HG03060 (cell line): ENCODE measurements around the gene SLX9.
"Not testable (repeated sequence)": the region's sequence is repeated elsewhere in the genome, so short reads cannot be mapped to it uniquely, and the experiment has no call there.

Source experiments
- ATAC-seq: cut with Tn5 transposase; IDR thresholded peaks from one replicate; pipeline ENCODE4 v1.9.1; 2021; ENCODE audit warnings: low read depth, moderate number of reproducible peaks; ENCODE audit not compliant: unreplicated experiment

Gene SLX9

GRCh38 chr21:44901391-44902074, 38.3 kb upstream of the SLX9 start:
- no peak for ATAC-seq

- no peak for ATAC-seq
Observed at GRCh38 chr21:44902268-44903049, 37.4 kb upstream of the SLX9 start.

GRCh38 chr21:44903050-44903685, 36.7 kb upstream of the SLX9 start:
- no peak for ATAC-seq

- ATAC-seq, result no peak
Observed at GRCh38 chr21:44903689-44904088, 36.1 kb upstream of the SLX9 start.

- ATAC-seq, result no peak
Observed at GRCh38 chr21:44904141-44904923, 35.5 kb upstream of the SLX9 start.

GRCh38 chr21:44905016-44905727, 34.7 kb upstream of the SLX9 start:
- ATAC-seq, result no peak

- ATAC-seq, result no peak
Observed at GRCh38 chr21:44905728-44906090, 34.1 kb upstream of the SLX9 start.

GRCh38 chr21:44907225-44907965, 32.4 kb upstream of the SLX9 start:
- no peak for ATAC-seq

- no peak for ATAC-seq
Observed at GRCh38 chr21:44907966-44908895, 31.6 kb upstream of the SLX9 start.

GRCh38 chr21:44908908-44909307, 30.9 kb upstream of the SLX9 start:
- ATAC-seq, result no peak

- no peak for ATAC-seq
Observed at GRCh38 chr21:44909719-44910118, 30.1 kb upstream of the SLX9 start.

- ATAC-seq, result no peak
Observed at GRCh38 chr21:44910229-44911067, 29.4 kb upstream of the SLX9 start.

GRCh38 chr21:44911068-44911383, 28.8 kb upstream of the SLX9 start:
- ATAC-seq, result no peak

- ATAC-seq, result no peak
Observed at GRCh38 chr21:44911384-44912157, 28.3 kb upstream of the SLX9 start.

- ATAC-seq, result no peak
Observed at GRCh38 chr21:44912158-44912473, 27.7 kb upstream of the SLX9 start.

GRCh38 chr21:44912506-44913412, 27.1 kb upstream of the SLX9 start:
- ATAC-seq, result not testable (repeated sequence)
